Fibroblast of the aortic adventitia (primary cell): ENCODE measurements around the gene CD164L2. TPM values are rescaled to one million over a fixed set of nuclear protein-coding genes. Genes with fewer than 3 reads are reported as not detected.

Experiments used
- DNase-seq: peaks from one replicate; pipeline ENCODE4 v3.0.0-alpha.2; 2010; ENCODE audit warnings: low read depth
- H3K4me3 ChIP-seq: 2 replicates; pipeline ENCODE4 v1.5.1; 2011; ENCODE audit warnings: low read depth, mild to moderate bottlenecking, control low read depth, low read length, moderate library complexity
- total RNA-seq: library from RNA; depleted of rRNA; stranded (reverse); fragments of >200 nt; gene quantifications from 2 replicates; pipeline ENCODE4 v1.2.3, GENCODE V29; 2012; ENCODE audit warnings: low replicate concordance
- TF ChIP-seq, protein P1 (sequence below): IDR thresholded peaks from 2 replicates; pipeline ENCODE4 v1.5.1; 2011; ENCODE audit warnings: mild to moderate bottlenecking, low read length, control low read depth, inconsistent platforms; ENCODE audit not compliant: insufficient read depth

The CD164L2 gene
- total RNA-seq, 1 donor: not detected

DNA sequence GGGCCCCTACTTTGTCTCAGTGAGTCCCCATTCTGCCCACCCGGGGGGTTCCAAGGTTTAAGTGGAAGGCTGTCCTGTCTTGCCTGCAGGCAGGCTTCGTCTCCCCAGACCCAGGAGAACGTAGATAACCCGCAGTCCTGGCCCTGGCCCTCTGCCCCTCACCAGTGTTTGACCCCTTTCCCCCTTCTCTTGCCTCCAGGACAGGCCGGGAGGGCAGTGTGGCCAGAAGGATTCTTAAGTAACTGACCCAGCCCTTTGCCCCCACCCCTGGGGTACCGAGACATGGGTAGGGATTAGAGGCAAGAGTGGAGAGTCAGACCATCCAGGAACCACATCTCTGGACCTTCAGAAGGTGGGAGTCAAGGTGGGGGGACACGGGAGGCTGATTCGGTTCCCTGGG, 52.3 kb downstream of the CD164L2 start:
- H3K4me3 ChIP-seq: no peak overlapping the region
- no peak for DNase-seq
- TF ChIP-seq, protein P1, sequence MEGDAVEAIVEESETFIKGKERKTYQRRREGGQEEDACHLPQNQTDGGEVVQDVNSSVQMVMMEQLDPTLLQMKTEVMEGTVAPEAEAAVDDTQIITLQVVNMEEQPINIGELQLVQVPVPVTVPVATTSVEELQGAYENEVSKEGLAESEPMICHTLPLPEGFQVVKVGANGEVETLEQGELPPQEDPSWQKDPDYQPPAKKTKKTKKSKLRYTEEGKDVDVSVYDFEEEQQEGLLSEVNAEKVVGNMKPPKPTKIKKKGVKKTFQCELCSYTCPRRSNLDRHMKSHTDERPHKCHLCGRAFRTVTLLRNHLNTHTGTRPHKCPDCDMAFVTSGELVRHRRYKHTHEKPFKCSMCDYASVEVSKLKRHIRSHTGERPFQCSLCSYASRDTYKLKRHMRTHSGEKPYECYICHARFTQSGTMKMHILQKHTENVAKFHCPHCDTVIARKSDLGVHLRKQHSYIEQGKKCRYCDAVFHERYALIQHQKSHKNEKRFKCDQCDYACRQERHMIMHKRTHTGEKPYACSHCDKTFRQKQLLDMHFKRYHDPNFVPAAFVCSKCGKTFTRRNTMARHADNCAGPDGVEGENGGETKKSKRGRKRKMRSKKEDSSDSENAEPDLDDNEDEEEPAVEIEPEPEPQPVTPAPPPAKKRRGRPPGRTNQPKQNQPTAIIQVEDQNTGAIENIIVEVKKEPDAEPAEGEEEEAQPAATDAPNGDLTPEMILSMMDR: no peak

Other genes starting within 250 kb of the CD164L2 start
- gene SLC9A1, start 228.2 kb downstream of the CD164L2 start, total RNA-seq: 1.3 and 7.4 TPM in 2 replicates
- 11.0 and 24.7 TPM in 2 replicates for gene WDTC1, start 148.7 kb downstream of the CD164L2 start, total RNA-seq
- gene TMEM222, start 61.2 kb downstream of the CD164L2 start, total RNA-seq: 19.0 and 31.4 TPM in 2 replicates
- 0.09 TPM in 1 of 2 replicates, not detected in the other for gene SYTL1, start 41.3 kb downstream of the CD164L2 start, total RNA-seq
- gene MAP3K6, start 16.4 kb downstream of the CD164L2 start, total RNA-seq: 13.0 and 18.2 TPM in 2 replicates
- not detected in 2 replicates for gene FCN3, start 8.5 kb downstream of the CD164L2 start, total RNA-seq
- gene GPR3, start 9.3 kb upstream of the CD164L2 start, total RNA-seq: 0.99 TPM in 1 of 2 replicates, not detected in the other
- 33.0 and 37.9 TPM in 2 replicates for gene WASF2, start 106.8 kb upstream of the CD164L2 start, total RNA-seq
- 14.6 and 19.1 TPM in 2 replicates for gene AHDC1, start 220.8 kb upstream of the CD164L2 start, total RNA-seq